Amniotic epithelial cell (primary cell): ENCODE measurements around the gene EWSR1.

Source experiments
- DNase-seq: peaks from one replicate; pipeline ENCODE4 v3.0.0-alpha.2; 2010; ENCODE audit warnings: low read depth

EWSR1 gene

GRCh38 chr22:29269230-29269604 is 1.1 kb downstream of the EWSR1 start:
- no peak for DNase-seq

- DNase-seq, result peak; percentile 19
Observed at GRCh38 chr22:29269731-29270474, 1.8 kb downstream of the EWSR1 start.

- peak; percentile 91 for DNase-seq
Observed at GRCh38 chr22:29270475-29271271, 2.6 kb downstream of the EWSR1 start.

- DNase-seq, result no peak
Observed at GRCh38 chr22:29272624-29273023, 4.6 kb downstream of the EWSR1 start.

- peak; percentile 36 for DNase-seq
Observed at GRCh38 chr22:29275167-29275566, 7.1 kb downstream of the EWSR1 start.

- DNase-seq, result no peak
Observed at GRCh38 chr22:29275819-29276565, 7.9 kb downstream of the EWSR1 start.

GRCh38 chr22:29277927-29278326 is 9.9 kb downstream of the EWSR1 start:
- DNase-seq, result no peak

GRCh38 chr22:29284196-29284595 is 16.1 kb downstream of the EWSR1 start:
- no peak for DNase-seq

GRCh38 chr22:29288837-29289236 is 20.8 kb downstream of the EWSR1 start:
- no peak for DNase-seq

- no peak for DNase-seq
Observed at GRCh38 chr22:29290061-29290460, 22.0 kb downstream of the EWSR1 start.

GRCh38 chr22:29291215-29291614 is 23.1 kb downstream of the EWSR1 start:
- DNase-seq, result no peak

- DNase-seq, result no peak
Observed at GRCh38 chr22:29292379-29292778, 24.3 kb downstream of the EWSR1 start.

- no peak for DNase-seq
Observed at GRCh38 chr22:29298641-29299040, 30.6 kb downstream of the EWSR1 start.

- no peak for DNase-seq
Observed at GRCh38 chr22:29299136-29299900, 31.2 kb downstream of the EWSR1 start.

- DNase-seq, result no peak
Observed at GRCh38 chr22:29300467-29300806, 32.4 kb downstream of the EWSR1 start.

GRCh38 chr22:29300807-29301601 is 32.9 kb downstream of the EWSR1 start:
- DNase-seq, result no peak

GRCh38 chr22:29301716-29302401 is 33.8 kb downstream of the EWSR1 start:
- DNase-seq, result no peak

- no peak for DNase-seq
Observed at GRCh38 chr22:29302402-29302680, 34.3 kb downstream of the EWSR1 start.

- DNase-seq, result peak; percentile 29
Observed at GRCh38 chr22:29302681-29303465, 34.8 kb downstream of the EWSR1 start.

- DNase-seq, result no peak
Observed at GRCh38 chr22:29305836-29306174, 37.7 kb downstream of the EWSR1 start.
